Measurements from ENCODE around the gene MORC4. TPM values are rescaled to one million over a fixed set of nuclear protein-coding genes. Genes with fewer than 3 reads are reported as not detected.

MORC4 gene
- total RNA-seq, 1 experiment from 2014 or later: 24.8 TPM

GRCh38 chrX:106939566-106939965 is 60.4 kb downstream of the MORC4 start:
- Histone ChIP-seq H3K27ac (ENCODE audit: low read length) (no peak overlapping the region), H3K4me1 (ENCODE audit: insufficient read depth, low read length) (no peaks in the 10 kb centered on the region), H3K79me2 (ENCODE audit: low read length) (no peaks in the 10 kb centered on the region), H3K9me2 (replicated peaks; ENCODE audit: low read length) (no peaks in the 10 kb centered on the region), H3K9me3 (ENCODE audit: low read length) (no peaks in the 10 kb centered on the region), H3K27me3 (ENCODE audit: low read length) (no peaks in the 10 kb centered on the region), H3K9ac (ENCODE audit: low read length) (no peak overlapping the region), H3K36me3 (ENCODE audit: low read depth, low read length) (no peaks in the 10 kb centered on the region; the same call in 1 of the 2 replicates), H3F3A (ENCODE audit: low read length, unreplicated experiment) (no peaks in the 10 kb centered on the region), H3K4me2 (ENCODE audit: low read length) (no peak overlapping the region), H4K20me1 (ENCODE audit: low read length) (no peaks in the 10 kb centered on the region), H3K4me3 (ENCODE audit: low read length) (no peak overlapping the region), H2AFZ (ENCODE audit: low read length) (no peak overlapping the region)
- ChIA-PET POLR2A (ENCODE audit: unreplicated experiment) (no interaction called here), CTCF (no interaction called here)
- BruUV-seq (replicated peaks): no TSS peak
- DNase-seq: no peak
- TF ChIP-seq EZH2 (IDR thresholded peaks at IDR 0.05; ENCODE audit: low read length, unreplicated experiment) (no peak), EZH2phosphoT487 (IDR thresholded peaks at IDR 0.05; ENCODE audit: borderline replicate concordance, low read length) (no peak), CTCF (conservative IDR thresholded peaks at IDR 0.05; ENCODE audit: low read depth, low read length) (no peak)
- intact Hi-C loops (cut with micrococcal nuclease): no loop called here
- ATAC-seq: no peak

- POLR2A ChIA-PET (ENCODE audit: unreplicated experiment): interaction anchor here (0.6 kb wide), 1 partner anchor 10 kb away, joined by 3 read pairs; no protein-coding TSS in a partner anchor
- DNase-seq (no peak), ATAC-seq (no peak)
- peaks cover 9% of the 10 kb centered on the region for H3K4me1 ChIP-seq (ENCODE audit: insufficient read depth, low read length)
- no peak overlapping the region for H3K27ac ChIP-seq (ENCODE audit: low read length)
- no peaks in the 10 kb centered on the region; the same call in 1 of the 2 replicates for H3K36me3 ChIP-seq (ENCODE audit: low read depth, low read length)
- no peak overlapping the region for H3K4me2 ChIP-seq (ENCODE audit: low read length)
- CTCF ChIA-PET: no interaction called here
- no TSS peak for BruUV-seq (replicated peaks)
- no peaks in the 10 kb centered on the region for H3K79me2 ChIP-seq (ENCODE audit: low read length)
- TF ChIP-seq EZH2 (IDR thresholded peaks at IDR 0.05; ENCODE audit: low read length, unreplicated experiment): no peak
- no peak for TF ChIP-seq EZH2phosphoT487 (IDR thresholded peaks at IDR 0.05; ENCODE audit: borderline replicate concordance, low read length)
- TF ChIP-seq CTCF (conservative IDR thresholded peaks at IDR 0.05; ENCODE audit: low read depth, low read length): no peak
- intact Hi-C loops (cut with micrococcal nuclease): no loop called here
- no peaks in the 10 kb centered on the region for H3K9me2 ChIP-seq (replicated peaks; ENCODE audit: low read length)
- no peak overlapping the region for H3K4me3 ChIP-seq (ENCODE audit: low read length)
- H3K9ac ChIP-seq (ENCODE audit: low read length): no peak overlapping the region
- H3K9me3 ChIP-seq (ENCODE audit: low read length): no peaks in the 10 kb centered on the region
- no peaks in the 10 kb centered on the region for H3K27me3 ChIP-seq (ENCODE audit: low read length)
- no peaks in the 10 kb centered on the region for H3F3A ChIP-seq (ENCODE audit: low read length, unreplicated experiment)
- no peak overlapping the region for H2AFZ ChIP-seq (ENCODE audit: low read length)
- no peaks in the 10 kb centered on the region for H4K20me1 ChIP-seq (ENCODE audit: low read length)
Observed at GRCh38 chrX:106936246-106936645, 63.8 kb downstream of the MORC4 start.

GRCh38 chrX:106935175-106935574 is 64.8 kb downstream of the MORC4 start:
- CTCF ChIA-PET: no interaction called here
- no peak for TF ChIP-seq EZH2phosphoT487 (IDR thresholded peaks at IDR 0.05; ENCODE audit: borderline replicate concordance, low read length)
- TF ChIP-seq CTCF (conservative IDR thresholded peaks at IDR 0.05; ENCODE audit: low read depth, low read length): no peak
- no peak for TF ChIP-seq EZH2 (IDR thresholded peaks at IDR 0.05; ENCODE audit: low read length, unreplicated experiment)
- ATAC-seq (no peak), DNase-seq (no peak)
- H3K9ac ChIP-seq (ENCODE audit: low read length): no peak overlapping the region
- intact Hi-C loops (cut with micrococcal nuclease): no loop called here
- H3K9me2 ChIP-seq (replicated peaks; ENCODE audit: low read length): no peaks in the 10 kb centered on the region
- POLR2A ChIA-PET (ENCODE audit: unreplicated experiment): no interaction called here
- no TSS peak for BruUV-seq (replicated peaks)
- H3K4me2 ChIP-seq (ENCODE audit: low read length): no peak overlapping the region
- H2AFZ ChIP-seq (ENCODE audit: low read length): no peak overlapping the region
- no peaks in the 10 kb centered on the region for H3F3A ChIP-seq (ENCODE audit: low read length, unreplicated experiment)
- H3K36me3 ChIP-seq (ENCODE audit: low read depth, low read length): no peaks in the 10 kb centered on the region; the same call in 1 of the 2 replicates
- no peaks in the 10 kb centered on the region for H3K9me3 ChIP-seq (ENCODE audit: low read length)
- H3K79me2 ChIP-seq (ENCODE audit: low read length): no peaks in the 10 kb centered on the region
- H3K27me3 ChIP-seq (ENCODE audit: low read length): no peaks in the 10 kb centered on the region
- no peak overlapping the region for H3K27ac ChIP-seq (ENCODE audit: low read length)
- peaks cover 9% of the 10 kb centered on the region for H3K4me1 ChIP-seq (ENCODE audit: insufficient read depth, low read length)
- H4K20me1 ChIP-seq (ENCODE audit: low read length): no peaks in the 10 kb centered on the region
- no peak overlapping the region for H3K4me3 ChIP-seq (ENCODE audit: low read length)
